CD4-positive, alpha-beta T cell treated with Interleukin-15 for 4 hours (primary cell): ENCODE results near the gene CDC25C.
"Not testable (repeated sequence)": the region's sequence is repeated elsewhere in the genome, so short reads cannot be mapped to it uniquely, and the experiment has no call there.

Experiments
- DNase-seq: peaks from one replicate; pipeline ENCODE4 v3.0.0-alpha.2; 2020; ENCODE audit warnings: low spot score

The CDC25C gene

DNA sequence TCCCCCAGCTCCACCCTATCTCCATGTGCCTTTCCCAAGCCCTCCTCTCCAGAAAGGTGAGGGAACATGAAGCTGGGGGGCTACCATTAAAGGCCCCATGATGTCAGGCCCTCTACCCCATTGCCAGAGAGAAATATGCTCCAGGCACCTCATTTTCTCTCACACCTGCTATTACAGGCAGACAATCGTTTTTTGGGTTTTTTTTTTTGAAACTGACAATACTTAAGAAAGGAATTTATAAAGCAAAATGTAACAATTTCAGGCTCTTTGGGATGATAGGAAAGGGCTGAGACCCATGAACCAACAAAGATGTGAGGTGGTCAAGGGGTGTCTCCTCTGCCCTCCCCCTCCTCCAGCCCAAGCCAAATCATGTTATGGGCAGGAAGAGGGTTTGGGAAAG lies 55.7 kb downstream of the CDC25C start:
- DNase-seq, result no peak

DNA sequence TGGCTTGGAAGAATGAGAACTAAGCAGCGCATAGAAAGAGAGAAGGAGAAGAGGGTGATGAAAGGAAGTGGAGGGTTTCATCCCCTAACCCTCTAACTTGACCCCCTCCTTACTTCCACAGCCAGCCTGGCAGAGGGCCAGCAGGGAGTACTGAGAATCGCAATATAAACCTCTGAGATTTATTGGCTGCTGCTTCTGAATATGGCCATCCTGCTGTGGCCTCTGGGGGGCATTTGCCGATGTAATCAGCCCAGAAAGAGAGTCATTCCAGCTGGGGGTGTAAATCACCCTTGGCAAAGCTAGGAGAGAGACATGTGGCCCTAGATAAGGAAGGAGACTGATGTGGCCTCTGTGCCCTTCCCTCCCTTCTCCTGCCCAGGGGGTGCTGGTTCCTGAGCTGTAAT lies 56.2 kb downstream of the CDC25C start:
- no peak for DNase-seq

DNA sequence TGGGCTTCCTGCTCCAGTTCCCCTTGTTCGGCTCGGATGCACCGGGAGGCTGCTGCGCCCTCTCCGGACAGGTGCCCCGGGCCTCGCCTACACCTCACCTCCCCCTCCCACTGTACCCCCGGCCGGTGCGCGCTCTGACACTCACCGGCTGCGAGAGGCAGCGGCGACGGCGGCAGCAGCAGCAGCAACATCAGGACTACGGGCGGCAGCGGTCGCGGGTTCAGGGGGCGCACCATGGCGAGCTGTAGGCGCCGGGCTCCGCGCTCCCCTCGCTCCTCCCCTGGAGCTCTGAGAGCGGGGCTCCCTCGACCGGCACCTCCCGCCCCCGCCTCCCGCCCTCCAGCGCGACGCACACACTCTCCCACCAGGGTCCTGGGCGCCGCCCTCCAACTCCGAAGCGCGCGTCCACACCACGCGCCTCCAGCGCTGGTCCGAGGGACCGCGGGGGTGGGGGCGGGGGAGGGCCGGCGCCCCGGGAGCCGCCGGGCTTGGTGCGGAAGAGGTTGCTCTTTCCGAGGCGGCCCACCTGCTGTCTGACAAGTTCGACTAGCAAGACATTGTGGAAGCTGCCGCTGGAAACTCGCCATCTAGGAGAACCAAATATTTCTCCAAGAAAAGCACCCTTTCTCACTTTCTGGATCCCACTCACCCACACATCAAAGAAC lies 57.3 kb downstream of the CDC25C start, which contains the start of gene GFRA3:
Gene GFRA3 (minus strand): TSS at position 433 of the 665 bp plus-strand sequence. CDS start 197 bp downstream, at position 236.
- DNase-seq, result no peak

DNA sequence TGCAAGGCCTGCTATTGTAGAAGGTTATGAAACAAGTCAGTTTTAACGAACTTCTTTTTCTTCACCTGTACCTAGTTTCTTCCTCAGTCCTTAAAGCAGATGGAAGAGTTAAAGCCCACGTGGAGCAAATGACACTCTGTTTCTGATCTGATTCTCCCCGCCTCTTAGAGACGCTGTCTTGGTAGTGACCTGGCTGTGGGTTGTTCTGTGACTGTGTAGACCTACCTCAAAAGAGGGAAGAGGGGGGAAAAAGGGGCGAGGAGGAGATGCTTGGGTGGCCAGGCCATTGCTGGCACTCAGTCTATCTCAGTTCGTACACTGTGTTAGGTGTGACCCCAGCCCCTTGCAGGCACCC lies 57.8 kb downstream of the CDC25C start:
- DNase-seq, result no peak

DNA sequence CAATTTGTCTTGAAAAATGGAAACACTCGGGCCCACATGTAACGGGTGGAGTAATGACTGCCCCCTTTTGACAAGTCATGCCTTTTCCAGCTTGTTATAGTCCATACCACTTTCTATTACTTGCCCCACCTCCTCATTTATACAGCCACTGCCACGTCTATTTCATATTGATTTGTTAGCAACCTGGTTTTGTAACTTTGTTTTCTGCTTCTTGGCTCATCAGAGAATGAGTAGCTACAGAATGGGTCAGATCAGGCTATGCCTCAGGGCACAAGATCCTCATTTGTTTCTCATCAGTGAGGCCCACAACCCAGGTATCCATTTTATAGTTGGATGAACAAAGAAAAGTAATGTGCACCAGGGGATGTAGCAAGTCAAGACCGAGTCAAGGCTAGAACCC lies 58.9 kb downstream of the CDC25C start:
- no peak for DNase-seq

DNA sequence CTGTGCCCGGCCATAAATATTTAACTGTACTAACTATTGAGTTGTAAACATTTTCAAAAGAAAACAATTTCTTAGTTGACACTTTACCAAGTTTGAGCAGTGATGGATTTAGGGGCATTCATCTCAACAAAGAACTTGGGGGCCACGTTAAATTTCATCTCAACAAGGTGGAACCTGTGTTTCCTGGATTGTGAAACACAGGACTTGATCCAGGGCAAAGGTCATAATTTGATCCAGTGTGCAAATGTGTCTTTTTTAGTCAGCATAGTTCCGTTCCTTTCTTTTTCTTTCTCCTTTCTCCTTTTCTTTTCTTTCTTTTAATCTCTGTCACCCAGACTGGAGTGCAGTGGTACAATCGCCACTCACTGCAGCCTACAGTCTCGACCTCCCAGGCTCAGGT lies 60.3 kb downstream of the CDC25C start:
- DNase-seq, result no peak

DNA sequence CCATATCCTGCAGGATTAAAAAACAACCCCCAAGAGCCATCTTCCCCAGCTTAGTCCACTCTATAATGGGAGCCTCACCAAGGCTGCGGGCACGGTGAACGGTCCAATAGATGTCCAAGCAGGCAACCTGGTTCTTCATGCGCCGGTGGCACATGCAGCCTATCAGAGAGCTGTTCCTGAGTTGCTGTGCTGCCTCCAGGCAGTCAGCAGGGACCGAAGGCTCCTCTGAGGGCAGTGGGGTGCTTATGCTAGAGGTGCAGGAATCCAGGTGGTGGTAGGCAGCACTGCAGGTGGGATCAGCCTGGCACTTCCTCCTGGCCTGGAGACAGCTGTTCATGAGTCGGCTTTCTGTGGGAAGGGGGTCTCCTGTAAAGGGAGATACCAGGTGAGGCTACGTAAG lies 67.4 kb downstream of the CDC25C start:
- DNase-seq, result no peak

DNA sequence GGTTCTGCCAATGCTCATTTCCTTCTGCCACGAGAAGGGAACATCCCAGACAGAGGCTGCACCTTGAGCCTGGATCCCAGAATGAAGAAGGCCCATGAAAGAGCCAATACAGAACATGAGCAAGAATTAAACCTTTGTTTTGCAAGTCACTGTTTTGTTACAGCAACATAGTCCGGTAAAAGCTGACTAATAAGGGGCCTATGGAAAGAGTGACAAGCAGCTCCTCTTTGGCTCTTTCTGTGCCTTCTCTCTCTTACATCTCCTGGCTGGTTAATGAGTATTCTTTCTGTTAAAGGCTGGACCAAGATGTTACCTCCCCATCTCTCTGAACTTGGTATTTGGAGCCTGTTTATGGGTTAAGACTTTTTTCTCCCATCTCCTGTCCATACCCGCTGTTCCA lies 68.0 kb downstream of the CDC25C start:
- no peak for DNase-seq

DNA sequence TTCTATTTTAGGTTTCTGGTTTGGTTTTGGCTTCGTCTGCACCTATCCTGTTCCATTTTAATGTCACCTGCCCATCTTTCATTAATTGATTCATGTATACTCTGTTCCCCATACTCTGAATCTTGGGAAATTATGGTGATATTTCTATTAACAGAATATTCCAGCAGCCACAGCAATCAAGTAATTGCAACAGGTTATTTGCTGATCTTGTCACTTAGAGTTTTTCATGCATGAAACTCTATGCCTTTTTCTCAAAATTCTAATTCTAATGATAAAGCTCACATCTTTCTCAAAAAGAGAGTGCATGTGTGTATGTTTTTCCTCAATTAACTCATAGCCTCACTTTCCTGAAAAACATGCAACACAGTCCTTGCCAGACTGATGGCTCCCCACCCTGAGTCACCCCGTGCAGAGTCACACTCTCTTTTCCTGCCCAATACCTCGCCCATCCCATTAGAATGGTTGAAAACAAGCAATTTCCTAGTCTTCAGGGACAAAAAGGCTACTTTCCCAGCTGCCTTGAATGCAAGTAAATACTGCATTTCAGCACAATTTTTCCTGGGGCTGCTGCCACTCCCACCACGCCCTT lies 72.8 kb downstream of the CDC25C start:
- no peak for DNase-seq

DNA sequence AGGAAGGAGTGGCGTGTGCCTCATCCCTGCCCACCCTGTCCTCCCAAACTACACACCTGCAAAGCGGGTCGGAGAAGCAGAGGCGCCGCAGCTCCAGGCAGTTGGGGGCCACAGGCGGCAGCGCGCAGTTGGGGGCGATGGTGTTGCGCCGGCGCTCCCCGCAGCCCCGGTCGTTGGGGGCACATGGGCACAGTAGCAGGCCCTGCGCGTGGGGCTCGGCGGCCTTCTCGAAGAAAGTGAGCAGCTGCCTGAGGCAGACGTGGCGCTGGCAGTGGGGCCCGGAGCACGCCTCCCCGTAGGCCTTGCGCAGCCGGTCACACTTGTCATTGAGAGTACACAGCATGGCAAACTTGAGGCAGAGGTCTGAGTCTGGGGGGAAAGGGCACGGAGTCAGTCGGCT lies 74.0 kb downstream of the CDC25C start:
- DNase-seq, result no peak

DNA sequence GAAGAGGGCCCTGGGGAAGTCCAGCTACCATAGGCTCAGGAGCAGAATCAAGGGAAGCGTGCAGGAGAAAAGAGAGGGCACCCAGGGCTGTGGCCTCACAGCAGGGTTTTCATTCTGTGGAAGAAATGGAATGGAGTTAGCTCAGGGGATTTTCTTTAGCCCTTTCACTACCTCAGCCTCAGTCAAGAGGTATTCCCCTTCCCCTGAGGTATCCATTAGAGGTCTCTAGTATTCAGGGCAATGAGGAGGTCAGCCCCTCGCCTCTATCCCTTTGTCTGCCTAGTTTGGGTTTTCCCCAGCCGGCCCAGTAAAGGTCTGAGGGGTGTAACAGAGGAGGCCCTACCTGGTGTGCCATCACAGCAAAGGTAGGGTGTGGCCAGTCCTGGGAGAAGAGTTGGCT lies 78.7 kb downstream of the CDC25C start:
- no peak for DNase-seq

DNA sequence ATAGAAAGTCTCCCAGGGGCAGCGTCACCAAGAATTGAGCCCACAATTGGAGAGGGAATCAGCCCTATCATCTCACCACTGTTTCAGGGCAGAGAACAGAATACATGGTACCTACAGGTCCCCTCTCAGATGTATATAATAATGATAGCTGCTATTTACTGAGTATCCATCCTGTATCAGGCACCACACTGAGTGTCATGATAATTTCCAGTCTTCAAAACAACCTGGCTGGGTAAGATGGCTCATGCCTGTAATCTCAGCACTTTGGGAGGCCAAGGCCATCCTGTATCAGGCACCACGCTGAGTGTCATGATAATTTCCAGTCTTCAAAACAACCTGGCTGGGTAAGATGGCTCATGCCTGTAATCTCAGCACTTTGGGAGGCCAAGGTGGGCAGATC lies 83.8 kb downstream of the CDC25C start:
- DNase-seq, result not testable (repeated sequence)

DNA sequence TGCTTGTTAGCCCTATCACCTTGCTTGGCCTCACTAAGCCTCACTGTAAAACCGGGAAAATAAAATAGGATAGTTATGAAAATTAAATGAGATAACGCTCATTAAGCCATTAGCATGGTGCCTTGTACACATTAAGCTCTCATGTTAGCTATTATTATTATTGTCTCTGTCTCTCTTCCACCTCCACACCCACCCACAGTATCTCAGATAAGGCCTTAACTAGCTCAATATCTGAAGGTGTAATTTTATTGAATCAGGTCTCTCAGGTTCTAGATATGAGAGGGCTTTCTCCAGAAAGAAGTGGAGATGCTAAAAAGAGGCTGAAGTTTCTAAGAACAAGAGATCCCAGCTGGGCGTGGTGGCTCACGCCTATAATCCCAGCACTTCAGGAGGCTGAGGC lies 84.8 kb downstream of the CDC25C start:
- DNase-seq, result no peak

DNA sequence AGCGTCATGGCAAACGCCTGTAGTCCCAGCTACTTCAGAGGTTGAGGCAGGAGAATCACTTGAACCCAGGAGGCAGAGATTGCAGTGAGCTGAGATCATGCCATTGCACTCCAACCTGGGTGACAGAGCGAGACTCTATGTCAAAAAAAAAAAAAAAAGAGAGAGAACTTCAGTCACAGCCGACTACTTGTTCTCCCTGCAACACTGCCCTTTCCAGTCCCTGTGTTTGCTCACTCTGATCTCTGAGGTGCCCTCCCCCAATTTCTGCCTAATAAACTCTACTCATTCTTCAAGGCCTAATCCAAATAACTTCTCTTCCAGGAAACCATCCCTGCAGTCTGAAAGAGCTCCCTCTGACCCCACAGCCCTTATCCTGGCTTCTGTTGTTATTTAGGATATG lies 85.3 kb downstream of the CDC25C start:
- no peak for DNase-seq

DNA sequence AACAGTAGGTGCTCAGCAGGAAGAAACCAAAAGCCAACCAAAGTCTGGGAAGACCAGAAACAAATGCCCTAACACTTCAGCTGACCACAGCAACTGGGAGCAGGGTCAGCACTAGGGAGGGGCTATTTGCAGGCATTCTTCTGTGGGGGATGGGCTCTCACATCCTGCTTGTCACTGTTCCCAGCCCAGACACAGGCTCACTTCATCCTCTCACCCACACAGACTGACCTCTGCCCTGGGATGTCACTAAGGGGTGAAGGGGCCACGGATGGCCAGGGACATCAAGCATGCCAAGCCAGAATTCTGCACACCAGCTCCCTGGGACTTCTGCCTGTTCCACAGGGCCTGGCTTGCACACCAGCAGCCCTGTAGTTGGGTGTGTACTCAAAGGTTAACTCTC lies 85.9 kb downstream of the CDC25C start:
- DNase-seq, result no peak

DNA sequence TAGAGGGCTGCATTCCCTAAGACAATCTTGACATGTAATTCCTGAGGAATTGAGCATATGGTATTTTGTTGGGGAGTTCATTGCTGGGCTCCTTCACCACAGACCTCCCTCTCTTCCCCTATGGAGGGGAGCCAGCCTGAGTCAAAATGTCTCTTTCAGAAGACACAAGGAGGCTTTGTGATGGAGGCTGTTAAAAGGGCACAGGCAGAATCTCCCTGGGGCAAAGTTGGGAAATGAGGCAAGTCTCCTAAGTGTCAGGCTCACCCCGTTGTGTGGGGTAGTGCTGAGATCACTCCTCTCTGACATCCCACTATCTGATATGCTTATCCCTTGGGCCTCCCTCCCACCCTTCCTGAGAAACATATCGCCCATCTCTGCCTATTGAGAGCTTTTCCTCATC lies 87.8 kb downstream of the CDC25C start:
- DNase-seq, result no peak

DNA sequence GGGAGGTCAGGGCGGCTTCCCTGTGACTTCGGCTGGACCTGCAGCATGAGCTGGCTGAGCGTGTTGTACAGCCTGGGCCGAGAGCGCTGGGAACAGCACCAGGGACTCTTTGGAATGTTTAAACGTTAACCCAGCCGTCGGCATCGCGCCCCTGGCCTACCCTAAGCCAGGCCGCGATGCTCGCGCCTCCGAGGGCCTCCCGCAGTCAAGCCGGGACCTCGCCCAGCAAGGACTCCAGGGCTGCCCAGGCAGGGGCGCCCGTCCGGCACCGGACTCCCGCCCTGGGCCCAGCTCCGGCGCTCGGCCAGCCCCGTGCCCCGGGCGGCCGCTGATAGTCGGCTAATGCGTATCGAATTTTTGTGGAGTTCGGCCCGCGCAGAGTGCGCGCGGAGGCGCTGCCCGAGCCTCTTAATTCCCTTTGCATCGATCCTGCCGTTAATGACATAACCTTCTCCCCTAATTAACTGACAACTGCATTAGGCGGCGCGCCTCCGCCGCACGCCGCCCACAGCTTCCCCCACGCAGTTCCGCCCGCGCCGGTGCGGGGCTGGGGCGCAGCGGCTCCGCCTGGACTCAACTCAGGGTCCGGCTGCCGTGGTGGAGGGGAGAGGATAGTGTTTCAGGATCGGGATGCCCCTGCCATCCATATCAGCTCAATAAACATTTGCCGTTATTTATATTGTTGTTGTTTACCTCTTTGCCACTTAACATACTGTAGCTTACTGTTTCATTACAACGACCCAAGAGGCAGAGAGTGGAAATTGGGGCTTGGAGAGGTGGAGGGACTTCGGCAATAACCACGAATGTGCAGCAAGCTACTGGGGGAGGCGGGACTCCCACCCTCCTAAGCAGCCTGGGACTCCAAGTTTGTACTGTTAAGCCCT lies 89.7 kb downstream of the CDC25C start:
- DNase-seq, result no peak

DNA sequence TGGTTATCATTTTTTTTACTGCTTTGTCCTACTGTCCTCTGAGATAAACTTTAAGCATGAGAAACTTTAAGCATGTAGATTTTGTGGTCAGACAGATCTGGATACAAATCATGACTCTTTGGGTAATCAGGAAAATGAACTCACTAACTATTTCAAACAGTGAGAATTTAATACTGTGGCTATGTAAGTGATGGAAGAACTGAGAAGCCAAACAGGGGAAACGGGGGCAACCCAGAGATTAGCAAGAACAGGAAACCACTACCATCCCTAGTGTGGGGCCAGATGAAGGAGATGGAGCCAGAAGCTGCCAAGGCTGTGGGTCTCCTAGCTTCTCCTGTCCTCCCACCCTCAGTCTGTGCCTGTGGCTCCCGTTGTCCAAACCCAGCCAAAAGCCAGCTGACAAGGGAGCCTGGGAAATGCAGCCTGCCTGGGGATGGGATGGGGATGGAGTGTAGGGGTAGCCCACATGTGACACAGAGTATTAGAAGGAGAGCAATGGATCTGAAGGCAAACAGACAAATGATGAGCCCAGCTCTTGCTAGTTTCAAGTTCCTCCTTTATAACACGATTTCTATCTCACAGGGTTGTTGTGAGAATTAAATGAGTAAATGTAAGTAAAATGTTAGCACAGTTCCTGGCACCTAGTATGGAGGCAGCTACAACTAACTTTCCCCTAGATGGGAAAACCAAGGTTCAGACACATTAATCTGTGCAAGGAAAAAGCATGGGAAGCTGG lies 90.8 kb downstream of the CDC25C start:
- no peak for DNase-seq

DNA sequence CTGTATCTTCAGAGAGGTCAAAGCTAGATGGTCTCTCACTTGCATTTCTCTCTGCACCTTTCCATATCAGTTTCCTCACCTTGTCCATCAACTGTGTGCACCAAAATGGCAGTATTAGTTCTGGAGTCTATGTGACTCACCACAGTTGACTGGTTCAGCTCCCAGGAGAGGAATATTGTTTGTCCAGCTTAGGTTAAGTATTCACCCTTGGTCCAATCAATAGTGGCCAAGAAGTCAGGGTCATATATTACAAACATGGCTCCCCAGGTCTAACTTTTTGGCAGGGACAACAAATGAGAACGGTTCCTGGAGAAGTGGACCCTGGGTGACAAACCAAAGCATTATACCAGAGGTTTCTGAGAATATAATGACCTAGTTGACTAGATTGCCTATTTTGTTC lies 93.6 kb downstream of the CDC25C start:
- DNase-seq, result no peak
